IMR-90 (cell line): ENCODE results near the gene SGCE. TPM values are rescaled to one million over a fixed set of nuclear protein-coding genes. Genes with fewer than 3 reads are reported as not detected.

Source experiments
- ATAC-seq: fragments of 200-7000 bp; cut with Tn5 transposase; 2 replicates; pipeline ENCODE4 v1.9.1; 2020; ENCODE audit warnings: low read depth, mild to moderate bottlenecking, moderate library complexity
- BruUV-seq: library from RNA; stranded (reverse); fragments of 400-500 nt; replicated peaks from 2 replicates; lab custom pipeline; 2021; lab: Mats Ljungman, UMichigan
- CTCF ChIA-PET: fragments of 300-600 bp; formaldehyde crosslinking; extraction: SDS; loops from one replicate; lab custom pipeline; 2021; ENCODE audit warnings: antibody characterized with exemption; lab: Yijun Ruan, JAX
- POLR2A ChIA-PET: fragments of 300-600 bp; sonication (Branson Sonifier 250); formaldehyde crosslinking; loops from one replicate; lab custom pipeline; 2022; ENCODE audit warnings: antibody characterized with exemption; ENCODE audit not compliant: unreplicated experiment; lab: Charles Lee
- DNase-seq: peaks from one replicate; pipeline ENCODE4 v3.0.0; 2013
- H2AFZ ChIP-seq: replicated peaks from 2 replicates; pipeline ENCODE3; 2013; ENCODE audit warnings: low read length, mild to moderate bottlenecking; ENCODE audit not compliant: poor library complexity
- H2AK5ac ChIP-seq: 2 replicates; pipeline ENCODE4 v1.6.1; 2013; ENCODE audit warnings: low read depth, low read length, inconsistent platforms
- H2AK9ac ChIP-seq: replicated peaks from 2 replicates; pipeline ENCODE3; 2013; ENCODE audit warnings: mild to moderate bottlenecking, low read depth, low read length, moderate library complexity; ENCODE audit not compliant: poor library complexity
- H2BK120ac ChIP-seq: 2 replicates; pipeline ENCODE4 v1.6.1; 2013; ENCODE audit warnings: low read depth, low read length, inconsistent platforms
- H2BK15ac ChIP-seq: 3 replicates; pipeline ENCODE4 v1.6.1; 2013; ENCODE audit warnings: low read depth, low read length, inconsistent platforms
- H2BK20ac ChIP-seq: 2 replicates; pipeline ENCODE4 v1.6.1; 2013; ENCODE audit warnings: low read depth, mild to moderate bottlenecking, inconsistent platforms, low read length, moderate library complexity
- H2BK5ac ChIP-seq: 2 replicates; pipeline ENCODE4 v1.6.1; 2013; ENCODE audit warnings: mild to moderate bottlenecking, low read depth, low read length, inconsistent platforms; ENCODE audit not compliant: poor library complexity, severe bottlenecking
- H3K14ac ChIP-seq: replicated peaks from 2 replicates; pipeline ENCODE4 v1.6.1; 2013; ENCODE audit warnings: low read depth, low read length, inconsistent platforms
- H3K18ac ChIP-seq: 2 replicates; pipeline ENCODE4 v1.6.1; 2013; ENCODE audit warnings: low read depth, low read length, control low read depth
- H3K23ac ChIP-seq: 2 replicates; pipeline ENCODE4 v1.6.1; 2013; ENCODE audit warnings: low read depth, low read length, inconsistent platforms
- H3K27ac ChIP-seq: 2 replicates; pipeline ENCODE4 v1.5.1; 2013; ENCODE audit warnings: mild to moderate bottlenecking, control low read depth, low read length; ENCODE audit not compliant: insufficient read depth
- H3K27me3 ChIP-seq: 2 replicates; pipeline ENCODE4 v1.6.1; 2013; ENCODE audit warnings: low read length; ENCODE audit not compliant: control insufficient read depth, insufficient read depth
- H3K36me3 ChIP-seq: 2 replicates; pipeline ENCODE4 v1.6.1; 2013; ENCODE audit warnings: low read length, mixed read lengths; ENCODE audit not compliant: control insufficient read depth, insufficient read depth
- H3K4ac ChIP-seq: 2 replicates; pipeline ENCODE4 v1.6.1; 2013; ENCODE audit warnings: low read depth, low read length, inconsistent platforms
- H3K4me1 ChIP-seq: 2 replicates; pipeline ENCODE4 v1.6.1; 2013; ENCODE audit warnings: low read length, mixed read lengths; ENCODE audit not compliant: control insufficient read depth, insufficient read depth
- H3K4me2 ChIP-seq: 2 replicates; pipeline ENCODE4 v1.6.1; 2013; ENCODE audit warnings: low read depth, mild to moderate bottlenecking, control low read depth, low read length, moderate library complexity
- H3K4me3 ChIP-seq: 2 replicates; pipeline ENCODE4 v1.5.1; 2013; ENCODE audit warnings: low read depth, mild to moderate bottlenecking, control low read depth, low read length, moderate library complexity; ENCODE audit not compliant: insufficient read depth
- H3K56ac ChIP-seq: 2 replicates; pipeline ENCODE4 v1.6.1; 2013; ENCODE audit warnings: low read length, inconsistent platforms; ENCODE audit not compliant: insufficient read depth; ENCODE audit errors: extremely low read depth
- H3K79me1 ChIP-seq, 2 experiments: 2 replicates each; pipeline ENCODE4 v1.6.1; 2013; ENCODE audit warnings: low read length in 2 of 2, inconsistent platforms in 1 of 2, low read depth in 1 of 2
- H3K9ac ChIP-seq: 2 replicates; pipeline ENCODE4 v1.6.1; 2013; ENCODE audit warnings: low read depth, low read length, control low read depth
- H3K9me1 ChIP-seq: 2 replicates; pipeline ENCODE4 v1.6.1; 2013; ENCODE audit warnings: low read length, inconsistent platforms; ENCODE audit not compliant: insufficient read depth
- H3K9me3 ChIP-seq: 2 replicates; pipeline ENCODE4 v1.6.1; 2013; ENCODE audit warnings: low read length; ENCODE audit not compliant: control insufficient read depth, insufficient read depth
- H4K20me1 ChIP-seq: 2 replicates; pipeline ENCODE4 v1.6.1; 2013; ENCODE audit warnings: low read length, inconsistent platforms; ENCODE audit not compliant: insufficient read depth
- H4K5ac ChIP-seq: 2 replicates; pipeline ENCODE4 v1.6.1; 2013; ENCODE audit warnings: mild to moderate bottlenecking, low read depth, low read length, control low read depth
- H4K8ac ChIP-seq, 2 experiments: 2 replicates each; pipeline ENCODE4 v1.6.1; 2013; ENCODE audit warnings: low read depth in 2 of 2, low read length in 2 of 2, control low read depth in 1 of 2, inconsistent platforms in 1 of 2
- H4K91ac ChIP-seq: 2 replicates; pipeline ENCODE4 v1.6.1; 2013; ENCODE audit warnings: low read depth, low read length, inconsistent platforms; ENCODE audit not compliant: insufficient read depth
- MAZ ChIP-seq: IDR thresholded peaks from 2 replicates; pipeline ENCODE4 v1.6.1; 2012; ENCODE audit warnings: low read depth, mild to moderate bottlenecking, low read length, improper control_type of control experiment, moderate library complexity, borderline replicate concordance
- RCOR1 ChIP-seq: IDR thresholded peaks from 2 replicates; pipeline ENCODE4 v1.6.1; 2012; ENCODE audit warnings: mild to moderate bottlenecking, low read length, improper control_type of control experiment; ENCODE audit not compliant: insufficient replicate concordance
- WGBS, 2 experiments: methylation state at CpG; one replicate each; pipeline versions ENCODE4 v1.1.5 to v1.1.7; 2013; ENCODE audit warnings: missing lambda C conversion rate in 2 of 2; ENCODE audit not compliant: insufficient read length in 1 of 2; ENCODE audit errors: extremely low coverage in 2 of 2; 5-methylcytosine and 5-hydroxymethylcytosine counted together
- dilution Hi-C: fragments of 300-500 bp; cut with HindIII; formaldehyde crosslinking; loops from one replicate; pipeline ENCODE4 v1.14.3; 2018; ENCODE audit warnings: low sequenced_read_pairs; ENCODE audit not compliant: unreplicated experiment
- in situ Hi-C: fragments of 300-500 bp; cut with MboI; formaldehyde crosslinking; loops from 3 replicates; pipeline ENCODE4 v1.14.3; 2019; ENCODE audit warnings: low sequenced_read_pairs, inconsistent platforms, mixed read lengths
- intact Hi-C: fragments of 100-400 bp; cut with micrococcal nuclease; formaldehyde crosslinking; loops from 2 replicates; pipeline ENCODE4 v1.10.0; 2022
- polyA plus RNA-seq, 3 experiments: library from polyadenylated mRNA; depleted of rRNA; stranded (reverse); fragments of >200 nt; gene quantifications; 2 replicates each; pipeline ENCODE4 v1.2.3, GENCODE V29; 2012; ENCODE audit warnings: low replicate concordance in 1 of 3
- total RNA-seq: library from RNA; depleted of rRNA; stranded (reverse); fragments of >200 nt; gene quantifications from 2 replicates; pipeline ENCODE4 v1.2.3, GENCODE V29; 2012

Gene SGCE
- total and polyA plus RNA-seq, 2 of the 4 experiments (the other 2 are of a cell fraction), result 39.4 to 40.5 TPM

GRCh38 chr7:94655126-94655847 is 646 bp downstream of the SGCE start:
- ATAC-seq, result no peak
- no peaks in the 10 kb centered on the region for H3K4me1 ChIP-seq
- peak overlapping the region; percentile 76; the same call in 1 of the 2 replicates for H2BK20ac ChIP-seq
- no TSS peak for BruUV-seq
- in situ Hi-C loops (loop anchor here (10.0 kb wide), 1 partner anchor 370 kb away; no protein-coding TSS in a partner anchor), dilution Hi-C loops (no loop called here), intact Hi-C loops (loop anchor here (2.0 to 10.0 kb wide), 3 partner anchors 140 to 368 kb away; no protein-coding TSS in a partner anchor)
- H2AFZ ChIP-seq, result peak overlapping the region; percentile 100
- H3K27ac ChIP-seq, result peak overlapping the region; percentile 72
- H2AK9ac ChIP-seq, result peak overlapping the region; percentile 53
- peak overlapping the region; percentile 93; the same call in 1 of the 2 replicates for H4K91ac ChIP-seq
- peak overlapping the region; percentile 78 to 99; a peak in 3 of 4 replicates for H4K8ac ChIP-seq
- H4K20me1 ChIP-seq, result peaks cover 5% of the 10 kb centered on the region; the same call in 1 of the 2 replicates
- peaks cover 2% of the 10 kb centered on the region; the same call in 1 of the 2 replicates for H3K9me1 ChIP-seq
- H3K4ac ChIP-seq, result peak overlapping the region; percentile 98
- peak overlapping the region; percentile 86 for H3K9ac ChIP-seq
- ChIA-PET CTCF (interaction anchor here (0.8 to 1.1 kb wide), 2 partner anchors 11 to 108 kb away, joined by 3 to 5 read pairs; no protein-coding TSS in a partner anchor), POLR2A (interaction anchor here (0.6 kb wide), 1 partner anchor 141 kb away, joined by 4 read pairs; no protein-coding TSS in a partner anchor)
- H3K4me2 ChIP-seq, result peak overlapping the region; percentile 90
- peak overlapping the region; percentile 78 for H2BK5ac ChIP-seq
- peak overlapping the region; percentile 99 for H3K14ac ChIP-seq
- peak overlapping the region; percentile 84; the same call in 1 of the 2 replicates for H3K56ac ChIP-seq
- H3K23ac ChIP-seq, result peak overlapping the region; percentile 94
- no peak overlapping the region for H2AK5ac ChIP-seq
- H3K36me3 ChIP-seq, result no peaks in the 10 kb centered on the region
- H3K27me3 ChIP-seq, result no peaks in the 10 kb centered on the region
- no peaks in the 10 kb centered on the region for H3K9me3 ChIP-seq
- H3K18ac ChIP-seq, result peak overlapping the region; percentile 50
- peak overlapping the region; percentile 72 for H3K4me3 ChIP-seq
- H2BK120ac ChIP-seq, result peak overlapping the region; percentile 93; the same call in 1 of the 2 replicates
- DNase-seq, result peak; percentile 48
- WGBS, 2 experiments, result 0% methylated on average over 10 of the region's 38 CpGs; no CpG with 5 or more reads in 1 of the 2 experiments
- no peak for TF ChIP-seq RCOR1
- no peak for TF ChIP-seq MAZ
- H3K79me1 ChIP-seq, result peaks cover 11 to 22% of the 10 kb centered on the region in 2 experiments
- peak overlapping the region; percentile 92 for H4K5ac ChIP-seq
- H2BK15ac ChIP-seq, result peak overlapping the region; percentile 42; the same call in 1 of the 3 replicates
